ENCODE data around the gene LINS1.

DNA sequence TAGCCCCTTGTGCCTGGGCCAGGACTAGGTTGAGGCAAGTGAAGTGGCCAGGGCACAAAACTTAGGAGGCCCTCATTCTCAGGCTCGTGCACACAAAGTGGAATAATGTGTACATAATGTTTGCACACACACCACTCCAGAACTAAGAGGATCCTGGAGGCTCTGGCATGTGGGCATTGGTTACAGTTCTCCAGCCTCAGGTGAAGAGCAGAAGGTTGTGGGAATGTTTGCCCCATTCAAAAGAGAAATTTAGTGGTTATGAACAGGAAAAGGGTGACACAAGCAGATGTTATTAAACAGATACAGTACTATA is 31.7 kb upstream of the LINS1 start:
- TF ChIP-seq ZFP36 (IDR thresholded peaks at IDR 0.05; ENCODE audit: borderline replicate concordance, partially characterized antibody) (no peak), POLR2AphosphoS2 (conservative IDR thresholded peaks at IDR 0.05; ENCODE audit: low read length) (no peak), SMC3 (IDR thresholded peaks at IDR 0.05) (no peak)
- TF ChIP-seq, protein P1, sequence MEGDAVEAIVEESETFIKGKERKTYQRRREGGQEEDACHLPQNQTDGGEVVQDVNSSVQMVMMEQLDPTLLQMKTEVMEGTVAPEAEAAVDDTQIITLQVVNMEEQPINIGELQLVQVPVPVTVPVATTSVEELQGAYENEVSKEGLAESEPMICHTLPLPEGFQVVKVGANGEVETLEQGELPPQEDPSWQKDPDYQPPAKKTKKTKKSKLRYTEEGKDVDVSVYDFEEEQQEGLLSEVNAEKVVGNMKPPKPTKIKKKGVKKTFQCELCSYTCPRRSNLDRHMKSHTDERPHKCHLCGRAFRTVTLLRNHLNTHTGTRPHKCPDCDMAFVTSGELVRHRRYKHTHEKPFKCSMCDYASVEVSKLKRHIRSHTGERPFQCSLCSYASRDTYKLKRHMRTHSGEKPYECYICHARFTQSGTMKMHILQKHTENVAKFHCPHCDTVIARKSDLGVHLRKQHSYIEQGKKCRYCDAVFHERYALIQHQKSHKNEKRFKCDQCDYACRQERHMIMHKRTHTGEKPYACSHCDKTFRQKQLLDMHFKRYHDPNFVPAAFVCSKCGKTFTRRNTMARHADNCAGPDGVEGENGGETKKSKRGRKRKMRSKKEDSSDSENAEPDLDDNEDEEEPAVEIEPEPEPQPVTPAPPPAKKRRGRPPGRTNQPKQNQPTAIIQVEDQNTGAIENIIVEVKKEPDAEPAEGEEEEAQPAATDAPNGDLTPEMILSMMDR (IDR thresholded peaks at IDR 0.05), result no peak
